Forelimb muscle (tissue), 1 donor: ENCODE results near the gene NIPBL. TPM values are rescaled to one million over a fixed set of nuclear protein-coding genes. Genes with fewer than 3 reads are reported as not detected.
"Not testable (repeated sequence)": the region's sequence is repeated elsewhere in the genome, so short reads cannot be mapped to it uniquely, and the experiment has no call there.

Experiments
- DNase-seq: peaks from one replicate; pipeline ENCODE4 v3.0.0-alpha.2; 2013; ENCODE audit warnings: low read depth
- polyA plus RNA-seq: library from polyadenylated mRNA; unstranded; fragments of 120-200 nt; gene quantifications from one replicate; pipeline ENCODE4 v1.2.1, GENCODE V29; 2013; ENCODE audit not compliant: insufficient read length

Gene NIPBL
- polyA plus RNA-seq, 1 donor, result 37.2 TPM

DNA sequence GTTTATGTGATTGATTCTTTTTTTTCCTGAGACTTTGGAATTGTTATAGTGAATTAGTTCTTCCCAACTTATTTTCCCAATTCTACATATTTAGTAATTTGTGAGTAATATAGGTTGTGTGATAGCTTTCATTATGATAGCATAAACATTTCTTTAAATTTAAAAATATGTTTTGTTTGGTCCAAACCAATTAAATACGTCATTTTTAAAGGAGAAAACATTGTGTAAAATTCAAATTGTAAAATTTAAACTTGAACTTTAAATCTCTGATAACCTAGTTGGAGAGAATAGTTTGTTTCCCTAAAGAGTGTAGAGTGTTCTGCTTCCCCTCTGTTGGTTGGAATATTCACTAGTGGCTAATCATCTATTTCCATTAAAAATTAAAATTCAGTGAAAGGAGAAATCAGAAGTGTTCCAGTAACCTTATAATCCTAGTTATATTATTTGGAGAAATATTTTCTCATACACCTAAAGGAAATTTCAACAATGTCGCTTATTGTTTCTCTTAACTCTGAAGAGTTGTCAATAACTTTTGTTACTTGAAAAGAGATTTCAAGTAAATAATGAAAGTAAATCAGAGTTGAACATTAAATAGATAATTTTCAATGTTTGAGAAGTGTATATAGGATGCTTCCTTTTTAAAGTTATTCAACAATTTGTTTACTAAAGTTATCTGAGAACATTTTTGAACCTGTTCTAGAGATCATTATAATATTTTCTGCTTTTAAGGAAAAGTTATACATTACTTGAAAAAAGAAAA is 2.9 kb downstream of the NIPBL start:
- no peak for DNase-seq

DNA sequence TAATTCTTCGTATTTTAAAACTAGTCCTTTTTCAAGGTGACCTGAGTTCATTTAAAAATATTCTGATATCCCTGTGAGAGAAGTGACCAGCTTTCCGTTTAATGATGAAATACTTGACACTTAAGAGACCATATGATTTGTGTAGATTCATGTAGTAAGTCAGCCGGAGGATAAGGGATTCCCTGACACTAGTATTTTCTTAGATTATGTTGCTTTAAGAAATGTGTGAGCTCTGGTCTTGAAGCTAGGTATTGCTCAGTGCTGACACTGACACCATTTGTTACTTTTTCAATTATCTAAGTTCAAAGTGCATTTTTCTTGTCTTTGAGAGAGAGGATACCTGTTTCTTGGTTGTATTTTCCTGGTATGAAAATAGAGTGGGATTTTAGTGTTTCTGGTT is 4.2 kb downstream of the NIPBL start:
- no peak for DNase-seq

DNA sequence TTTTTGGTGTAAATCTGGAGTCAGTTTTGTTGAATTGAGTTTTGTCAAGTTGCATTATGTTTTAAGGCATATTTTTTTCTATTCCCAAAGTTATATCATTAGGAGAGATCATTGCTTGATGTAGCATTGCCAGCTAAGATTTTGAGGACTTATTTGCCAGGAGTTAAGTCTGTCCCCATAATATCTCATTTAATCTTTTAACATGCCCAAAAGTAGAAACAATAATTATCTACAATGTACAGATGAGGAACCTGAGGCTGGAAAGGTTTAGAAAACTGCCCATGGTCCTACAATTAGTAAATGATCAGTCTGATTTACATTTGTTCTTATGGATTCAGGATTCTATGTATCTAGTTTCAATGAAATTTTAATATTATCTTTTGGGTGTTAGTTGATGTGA is 4.7 kb downstream of the NIPBL start:
- no peak for DNase-seq

DNA sequence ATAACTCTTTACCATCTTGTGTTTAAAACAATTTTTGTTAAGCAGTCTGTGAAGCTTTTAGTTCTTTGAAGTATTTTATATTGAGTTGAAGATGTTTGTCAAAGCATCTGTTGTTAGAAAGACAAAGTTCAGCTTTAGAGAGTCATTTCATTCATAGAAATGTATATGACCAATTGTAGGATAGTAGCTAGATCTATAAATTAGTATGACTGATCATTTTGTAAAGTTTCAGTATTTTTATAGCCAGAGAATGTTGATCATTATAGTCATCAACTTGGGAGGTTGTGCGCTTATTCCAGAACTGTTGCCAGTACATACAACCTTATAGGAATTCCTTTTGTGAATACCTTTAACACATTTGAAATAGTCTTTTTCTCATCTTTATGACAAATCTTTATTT is 5.2 kb downstream of the NIPBL start:
- no peak for DNase-seq

DNA sequence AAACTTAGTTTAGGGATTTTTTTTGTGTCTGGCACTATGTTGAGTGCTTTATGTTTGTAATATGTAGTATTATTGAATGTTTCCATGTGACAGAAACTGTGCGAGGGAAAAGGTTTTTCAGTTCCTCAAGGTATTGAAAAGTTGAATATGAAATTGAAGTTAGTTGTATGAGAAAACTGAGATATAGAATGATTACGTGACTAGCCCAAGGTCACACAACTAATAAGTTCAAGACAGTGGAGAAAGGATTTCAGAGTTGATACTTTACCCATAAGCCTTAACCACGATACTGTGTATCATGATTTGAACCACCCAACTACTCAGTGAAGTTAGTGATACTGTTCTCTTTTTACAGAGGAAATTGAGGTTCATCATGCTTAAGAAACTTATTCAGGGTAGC is 5.7 kb downstream of the NIPBL start:
- no peak for DNase-seq

DNA sequence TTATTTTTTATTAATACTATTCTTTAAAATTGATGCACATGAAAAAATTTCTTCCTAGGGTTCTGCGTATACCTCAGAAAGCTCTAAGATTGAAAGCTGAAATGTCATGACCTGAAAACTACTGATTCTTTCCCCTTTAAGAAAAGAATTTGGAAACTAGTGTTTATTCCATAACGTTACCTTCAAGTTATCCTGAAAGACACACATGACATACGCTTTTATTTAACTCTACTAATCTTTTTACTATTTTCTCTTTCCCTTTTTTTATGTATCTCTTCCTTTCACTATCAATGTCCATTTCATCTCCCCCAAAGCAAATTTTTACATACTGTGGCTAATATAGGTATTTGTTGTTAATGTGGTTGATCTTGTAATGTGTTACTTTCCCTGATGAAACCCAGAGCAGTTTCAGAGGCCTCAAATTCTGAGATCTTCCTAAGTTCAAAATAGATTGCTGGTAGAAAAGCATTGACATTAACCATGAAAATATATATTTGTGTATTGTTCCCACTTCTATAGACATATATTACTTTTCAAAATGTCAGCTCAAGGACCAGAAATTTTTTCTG is 7.4 kb downstream of the NIPBL start:
- DNase-seq, result no peak

DNA sequence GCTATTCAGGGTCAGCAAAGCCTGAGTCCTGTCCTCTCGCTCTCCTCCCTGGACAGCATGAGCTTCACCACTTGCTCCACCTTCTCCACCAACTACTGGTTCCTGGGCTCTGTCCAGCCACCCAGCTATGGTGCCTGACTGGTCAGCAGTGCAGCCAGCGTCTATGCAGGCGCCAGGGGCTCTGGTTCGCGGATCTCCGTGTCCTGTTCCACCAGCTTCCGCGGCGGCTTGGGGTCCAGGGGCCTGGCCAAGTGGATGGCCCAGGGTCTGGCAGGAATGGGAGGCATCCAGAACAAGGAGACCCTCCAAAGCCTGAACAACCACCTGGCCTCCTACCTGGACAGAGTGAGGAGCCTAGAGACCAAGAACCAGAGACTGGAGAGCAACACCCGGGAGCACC is 8.6 kb downstream of the NIPBL start:
- DNase-seq, result no peak

DNA sequence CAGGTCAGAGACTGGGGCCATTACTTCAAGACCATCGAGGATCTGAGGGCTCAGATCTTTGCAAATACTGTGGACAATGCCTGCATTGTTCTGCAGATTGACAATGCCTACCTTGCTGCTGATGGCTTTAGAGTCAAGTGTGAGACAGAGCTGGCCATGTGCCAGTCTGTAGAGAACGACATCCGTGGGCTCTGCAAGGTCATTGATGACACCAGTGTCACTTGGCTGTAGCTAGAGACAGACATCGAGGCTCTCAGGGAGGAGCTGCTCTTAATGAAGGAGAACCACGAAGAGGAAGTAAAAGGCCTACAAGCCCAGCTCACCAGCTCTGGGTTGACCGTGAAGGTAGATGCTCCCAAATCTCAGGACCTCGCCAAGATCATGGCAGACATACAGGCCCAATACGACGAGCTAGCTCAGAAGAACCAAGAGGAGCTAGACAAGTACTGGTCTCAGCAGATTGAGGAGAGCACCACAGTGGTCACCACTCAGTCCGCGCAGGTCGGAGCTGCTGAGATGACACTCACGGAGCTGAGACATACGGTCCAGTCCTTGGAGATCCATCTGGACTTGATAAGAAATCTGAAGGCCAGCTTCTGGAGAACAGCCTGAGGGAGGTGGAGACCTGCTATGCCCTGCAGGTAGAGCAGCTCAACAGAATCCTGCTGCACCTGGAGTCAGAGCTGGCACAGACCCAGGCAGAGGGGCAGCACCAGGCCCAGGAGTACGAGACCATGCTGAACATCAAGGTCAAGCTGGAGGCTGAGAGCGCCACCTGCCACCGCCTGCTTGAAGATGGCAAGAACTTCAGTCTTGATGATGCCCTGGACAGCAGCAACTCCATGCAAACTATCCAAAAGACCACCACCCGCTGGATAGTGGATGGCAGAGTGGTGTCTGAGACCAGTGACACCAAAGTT is 9.3 kb downstream of the NIPBL start:
- DNase-seq, result no peak

DNA sequence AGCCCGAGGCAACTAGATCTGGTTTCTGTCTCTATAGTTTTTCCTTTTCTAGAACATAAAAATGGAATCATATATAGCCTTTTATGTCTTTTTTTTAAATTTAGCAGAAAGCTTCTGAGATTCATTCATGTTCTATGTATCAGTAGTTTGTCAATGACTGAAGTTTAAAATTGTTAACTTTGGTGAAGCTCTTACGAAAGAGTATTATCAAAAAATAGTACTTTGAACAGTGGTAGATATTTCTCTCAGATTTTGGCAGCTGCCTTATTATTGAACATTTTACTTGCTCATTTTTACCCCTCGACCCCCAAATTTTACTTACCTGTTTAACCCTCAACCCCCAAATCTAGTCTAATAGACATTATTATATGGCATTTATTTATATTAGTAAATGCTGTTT is 10.2 kb downstream of the NIPBL start:
- no peak for DNase-seq

DNA sequence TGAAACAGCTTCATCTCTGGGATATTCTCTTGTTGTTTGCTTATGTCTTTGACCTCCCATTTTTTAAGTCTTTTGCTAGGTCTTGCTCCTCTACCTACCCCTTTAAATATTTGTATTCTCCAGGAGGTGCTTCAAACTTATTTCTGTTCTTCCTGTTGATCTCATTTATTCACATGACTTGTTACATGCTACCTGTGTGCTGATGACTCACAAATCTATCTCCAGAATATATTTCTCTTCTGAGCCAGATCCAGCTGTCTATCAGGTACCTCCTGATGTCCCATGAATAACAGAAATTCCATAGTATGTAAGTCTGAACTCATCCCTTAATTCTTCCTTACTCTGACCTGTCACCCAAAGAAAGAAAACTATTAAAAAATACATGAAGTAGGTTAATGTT is 11.0 kb downstream of the NIPBL start:
- DNase-seq, result no peak

DNA sequence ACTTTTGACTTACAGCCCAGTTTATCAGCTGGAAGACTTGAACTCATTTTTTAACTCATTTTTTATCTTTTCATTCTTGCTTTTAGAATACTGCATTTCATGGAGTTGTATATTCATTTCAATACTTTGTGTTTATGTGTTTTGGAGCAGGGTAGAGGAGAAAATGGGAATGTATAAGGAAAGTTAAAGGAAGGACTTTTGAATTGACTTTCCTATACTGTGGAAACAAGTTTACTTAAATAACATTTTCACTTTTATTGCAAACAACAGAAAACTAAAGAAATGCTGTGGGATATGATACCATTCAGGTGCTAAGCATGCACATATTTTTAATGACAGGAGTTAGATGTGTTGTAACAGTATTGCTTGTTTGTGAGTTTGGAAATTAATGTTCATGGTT is 11.7 kb downstream of the NIPBL start:
- DNase-seq, result no peak

DNA sequence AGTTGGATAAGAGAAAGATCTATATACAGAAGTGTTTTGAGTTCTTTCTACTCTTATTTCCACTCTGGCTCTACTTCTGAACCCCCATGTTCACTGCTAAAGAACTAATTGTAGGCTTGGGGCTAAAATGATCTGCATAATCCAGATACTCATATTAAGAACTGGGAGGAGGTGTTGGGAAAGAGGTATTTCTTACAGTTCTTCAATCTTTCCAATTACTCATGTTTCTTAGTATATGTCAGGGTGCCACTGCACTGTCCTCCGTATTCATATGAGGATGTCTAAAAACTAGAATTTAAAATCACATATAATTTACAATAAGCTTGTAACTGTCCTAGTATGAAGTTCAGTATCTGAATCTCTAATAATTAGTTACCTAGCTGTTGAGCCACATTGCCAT is 12.7 kb downstream of the NIPBL start:
- no peak for DNase-seq

DNA sequence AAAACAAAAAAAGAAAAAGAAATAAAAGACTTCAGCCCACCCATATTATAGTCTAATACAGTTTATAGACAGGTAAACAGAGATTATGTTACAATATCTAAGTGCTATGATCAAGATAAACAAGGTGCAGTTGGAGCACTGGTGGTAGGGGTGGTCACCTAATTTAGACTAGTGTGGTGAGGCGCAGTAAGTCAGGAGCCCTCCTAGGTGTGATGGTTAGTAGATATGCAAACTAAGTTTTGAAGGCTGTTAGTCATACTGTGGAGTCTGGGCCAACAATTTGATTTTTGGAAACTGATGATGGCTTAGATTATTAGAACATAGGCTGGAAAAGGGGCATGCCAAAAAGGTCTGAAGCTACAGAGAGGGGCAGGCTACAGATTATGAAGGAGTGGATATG is 14.7 kb downstream of the NIPBL start:
- DNase-seq, result no peak

DNA sequence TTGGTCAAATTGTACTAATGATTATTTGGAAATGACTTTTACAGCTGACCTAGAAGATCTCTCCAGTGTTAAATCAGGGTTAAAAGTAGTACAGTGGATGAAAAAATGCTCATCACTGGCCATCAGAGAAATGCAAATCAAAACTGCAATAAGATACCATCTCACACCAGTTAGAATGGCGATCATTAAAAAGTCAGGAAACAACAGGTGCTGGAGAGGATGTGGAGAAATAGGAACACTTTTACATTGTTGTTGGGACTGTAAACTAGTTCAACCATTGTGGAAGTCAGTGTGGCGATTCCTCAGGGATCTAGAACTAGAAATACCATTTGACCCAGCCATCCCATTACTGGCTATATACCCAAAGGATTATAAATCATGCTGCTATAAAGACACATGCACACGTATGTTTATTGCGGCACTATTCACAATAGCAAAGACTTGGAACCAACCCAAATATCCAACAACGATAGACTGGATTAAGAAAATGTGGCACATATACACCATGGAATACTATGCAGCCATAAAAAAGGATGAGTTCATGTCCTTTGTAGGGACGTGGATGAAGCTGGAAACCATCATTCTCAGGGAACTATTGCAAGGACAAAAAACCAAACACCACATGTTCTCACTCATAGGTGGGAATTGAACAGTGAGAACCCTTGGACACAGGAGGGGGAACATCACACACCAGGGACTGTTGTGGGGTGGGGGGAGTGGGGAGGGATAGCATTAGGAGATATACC is 15.7 kb downstream of the NIPBL start:
- DNase-seq, result not testable (repeated sequence)

DNA sequence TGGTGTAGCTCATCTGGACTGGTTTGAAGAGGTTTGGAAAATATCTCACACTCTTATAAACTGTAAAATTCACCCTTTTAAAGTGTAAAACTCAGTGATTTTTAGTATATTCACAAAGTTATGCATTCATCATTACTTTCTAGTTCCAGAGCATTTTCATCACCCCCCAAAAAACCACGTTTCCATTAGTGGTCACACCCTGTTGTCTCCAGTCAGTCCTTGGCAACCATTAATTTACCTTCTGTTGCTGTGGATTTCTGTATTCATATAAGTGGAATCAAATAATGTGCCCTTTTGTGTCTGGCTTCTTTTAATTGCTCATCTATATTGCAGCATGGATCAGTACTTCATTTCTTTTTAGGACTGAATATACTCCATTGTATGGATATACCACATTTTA is 18.4 kb downstream of the NIPBL start:
- no peak for DNase-seq

DNA sequence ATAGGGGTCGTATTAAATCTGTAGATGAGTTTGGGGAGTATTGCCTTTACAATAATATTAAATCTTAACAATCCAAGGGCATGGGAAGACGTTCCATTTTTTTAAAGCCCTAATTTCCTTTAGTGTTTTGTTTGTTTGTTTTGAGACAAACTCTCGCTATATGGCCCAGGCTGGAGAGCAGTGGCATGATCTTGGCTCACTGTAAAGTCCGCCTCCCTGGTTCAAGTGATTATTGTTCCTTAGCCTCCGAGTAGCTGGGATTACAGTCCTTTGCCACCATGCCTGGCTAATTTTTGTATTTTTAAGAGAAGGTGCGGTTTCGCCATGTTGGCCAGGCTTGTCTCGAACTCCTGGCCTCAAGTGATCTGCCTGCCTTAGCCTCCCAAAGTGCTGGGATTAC is 19.9 kb downstream of the NIPBL start:
- DNase-seq, result no peak

DNA sequence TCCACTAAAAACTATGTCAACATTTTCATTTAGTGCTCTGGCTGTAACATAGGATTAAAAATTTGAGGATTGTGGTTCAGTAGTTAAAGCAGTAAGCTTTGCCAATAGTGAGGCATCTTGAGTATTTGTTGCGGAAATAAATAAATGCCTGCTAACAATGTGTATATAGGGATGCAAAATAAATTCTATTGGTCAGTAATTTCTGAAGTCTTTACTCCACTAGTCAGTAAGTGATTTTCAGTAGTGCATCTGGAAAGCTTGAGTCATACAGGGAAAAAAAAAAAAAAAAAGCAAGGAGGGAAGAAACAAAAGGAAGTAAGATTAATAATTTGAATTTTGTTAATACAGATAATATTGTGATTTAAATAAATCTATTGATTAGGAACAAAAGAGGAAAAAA is 21.0 kb downstream of the NIPBL start:
- no peak for DNase-seq

DNA sequence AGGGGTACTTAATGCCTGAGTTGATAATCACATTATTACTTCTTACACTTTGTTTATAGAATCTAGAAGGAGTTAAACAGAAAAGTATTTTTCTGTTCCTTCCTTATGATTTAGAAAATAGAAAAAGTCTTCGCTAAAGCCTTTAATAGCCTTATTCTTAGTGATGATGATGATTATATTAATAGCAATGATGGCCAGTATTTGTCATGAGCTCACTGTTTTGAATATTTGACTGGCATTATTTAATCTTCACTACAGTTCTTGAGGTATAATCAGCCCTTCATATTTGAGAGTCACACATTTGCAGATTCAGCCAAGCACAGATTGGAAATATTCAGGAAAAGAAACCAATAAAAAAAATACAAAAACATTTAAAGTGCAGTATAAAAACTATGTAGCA is 23.3 kb downstream of the NIPBL start:
- DNase-seq, result no peak

DNA sequence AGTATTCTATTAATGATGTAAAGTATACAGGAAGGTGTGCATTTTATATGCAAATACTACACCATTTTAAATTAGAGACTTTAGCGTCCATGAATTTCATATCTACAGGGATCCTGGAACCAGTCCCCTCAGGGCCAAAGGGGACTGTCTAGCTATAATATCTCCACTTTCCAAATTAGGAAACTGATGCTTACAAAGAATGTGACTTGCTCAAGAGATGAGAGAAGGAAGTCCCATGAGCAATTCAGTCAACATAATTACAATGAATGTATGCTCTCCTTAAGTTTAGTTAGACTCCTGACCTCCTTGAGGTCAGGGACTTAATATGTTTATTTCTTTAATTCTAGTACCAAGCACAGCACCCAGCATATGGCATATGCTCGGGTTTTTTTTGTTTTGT is 23.7 kb downstream of the NIPBL start:
- no peak for DNase-seq

DNA sequence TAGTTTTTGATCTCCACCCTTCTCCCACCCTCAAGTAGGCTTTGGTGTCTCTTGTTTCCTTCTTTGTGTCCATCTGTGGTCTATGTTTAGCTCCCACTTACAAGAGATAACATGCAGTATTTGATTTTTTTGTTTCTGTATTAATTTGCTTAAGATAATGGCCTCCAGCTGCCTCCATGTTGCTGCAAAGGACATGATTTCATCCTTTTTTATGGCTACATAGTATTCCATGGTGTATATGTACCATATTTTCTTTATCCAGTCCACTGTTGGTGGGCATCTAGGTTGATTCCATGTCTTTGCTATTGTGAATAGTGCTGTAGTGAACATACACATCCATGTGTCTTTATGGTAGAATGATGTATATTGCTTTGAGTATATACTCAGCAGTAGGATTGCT is 24.5 kb downstream of the NIPBL start:
- not testable (repeated sequence) for DNase-seq

DNA sequence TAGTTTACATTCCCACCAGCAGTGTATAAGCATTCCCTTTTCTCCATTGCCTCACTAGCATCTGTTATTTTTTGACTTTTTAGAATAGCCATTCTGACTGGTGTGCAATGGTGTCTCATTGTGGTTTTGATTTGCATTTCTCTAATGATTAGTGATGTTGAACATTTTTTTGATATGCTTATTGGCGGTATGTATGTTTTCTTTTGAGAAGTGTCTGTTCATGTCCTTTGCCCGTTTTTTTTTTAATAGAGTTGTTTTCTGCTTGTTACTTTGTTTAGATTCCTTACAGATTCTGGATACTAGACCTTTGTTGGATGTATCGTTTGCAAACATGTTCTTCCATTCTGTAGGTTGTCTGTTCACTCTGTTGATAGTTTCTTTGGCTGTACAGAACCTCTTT is 25.3 kb downstream of the NIPBL start:
- no peak for DNase-seq

DNA sequence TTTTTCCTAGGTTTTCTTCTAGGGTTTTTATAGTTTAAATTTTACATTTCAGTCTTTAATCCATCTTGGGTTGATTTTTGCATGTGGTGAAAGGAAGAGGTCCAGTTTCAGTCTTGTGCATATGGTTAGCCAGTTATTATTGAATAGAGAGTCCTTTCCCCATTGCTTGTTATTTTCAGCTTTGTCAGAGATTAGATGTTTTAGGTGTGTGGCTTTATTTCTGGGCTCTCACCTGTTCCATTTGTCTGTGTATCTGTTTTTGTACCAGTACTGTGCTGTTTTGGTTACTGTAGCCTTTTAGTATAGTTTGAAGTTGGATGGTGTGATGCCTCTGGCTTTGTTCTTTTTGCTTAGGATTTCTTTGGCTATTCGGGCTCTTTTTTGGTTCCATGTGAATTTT is 25.8 kb downstream of the NIPBL start:
- no peak for DNase-seq
